ENCODE results near the gene TRIM41.
"Not testable (repeated sequence)": the region's sequence is repeated elsewhere in the genome, so short reads cannot be mapped to it uniquely, and the experiment has no call there.

GRCh38 chr5:181282415-181282814 is 59.3 kb downstream of the TRIM41 start:
- not testable (repeated sequence) for TF ChIP-seq CTCF (conservative IDR thresholded peaks at IDR 0.05); EZH2 (IDR thresholded peaks at IDR 0.05; ENCODE audit: low read depth)
